ENCODE results near the gene PSMA7.

- TF ChIP-seq CTCF (conservative IDR thresholded peaks at IDR 0.05; ENCODE audit: low read length) (no peak), EZH2phosphoT487 (IDR thresholded peaks at IDR 0.05; ENCODE audit: borderline replicate concordance) (no peak)
Measured at GRCh38 chr20:62121776-62122653, 21.2 kb downstream of the PSMA7 start, which contains the start of gene LSM14B.

All from Loucy (cell line).